ENCODE measurements around the gene IQSEC3. TPM values are rescaled to one million over a fixed set of nuclear protein-coding genes. Genes with fewer than 3 reads are reported as not detected.

IQSEC3 gene
- total RNA-seq, 1 experiment from 2014 or later: not detected

GRCh38 chr12:178829-179109 lies 112.2 kb downstream of the IQSEC3 start:
- H3K4me1 ChIP-seq (ENCODE audit: insufficient read depth, low read length, poor library complexity, severe bottlenecking): no peaks in the 10 kb centered on the region
- intact Hi-C loops (cut with micrococcal nuclease; ENCODE audit: unreplicated experiment): no loop called here
- no peaks in the 10 kb centered on the region for H3K9me3 ChIP-seq (ENCODE audit: low read depth, low read length, poor library complexity, severe bottlenecking)
- BruUV-seq (replicated peaks): no TSS peak
- H3K27me3 ChIP-seq (replicated peaks; ENCODE audit: insufficient read depth, low read depth, low read length, poor library complexity): no peaks in the 10 kb centered on the region
- ChIA-PET CTCF (no interaction called here), POLR2A (ENCODE audit: low non-redundant PET) (no interaction called here)
- DNase-seq (ENCODE audit: low spot score): no peak
- no peak overlapping the region for H3K4me3 ChIP-seq (ENCODE audit: low read depth, low read length, poor library complexity, severe bottlenecking)
- no peaks in the 10 kb centered on the region for H3K36me3 ChIP-seq (ENCODE audit: insufficient read depth, low read length, poor library complexity, severe bottlenecking)
- no peak for TF ChIP-seq CTCF (conservative IDR thresholded peaks at IDR 0.05; ENCODE audit: low read depth, low read length)
- TF ChIP-seq EZH2 (IDR thresholded peaks at IDR 0.05; ENCODE audit: borderline replicate concordance, low read depth, low read length, poor library complexity, severe bottlenecking): no peak
- no peak overlapping the region for H3K27ac ChIP-seq (ENCODE audit: low read depth, low read length, poor library complexity, severe bottlenecking)

- no peaks in the 10 kb centered on the region for H3K4me1 ChIP-seq (ENCODE audit: insufficient read depth, low read length, poor library complexity, severe bottlenecking)
- TF ChIP-seq CTCF (conservative IDR thresholded peaks at IDR 0.05; ENCODE audit: low read depth, low read length): no peak
- H3K36me3 ChIP-seq (ENCODE audit: insufficient read depth, low read length, poor library complexity, severe bottlenecking): no peaks in the 10 kb centered on the region
- no peaks in the 10 kb centered on the region for H3K9me3 ChIP-seq (ENCODE audit: low read depth, low read length, poor library complexity, severe bottlenecking)
- intact Hi-C loops (cut with micrococcal nuclease; ENCODE audit: unreplicated experiment): no loop called here
- H3K27ac ChIP-seq (ENCODE audit: low read depth, low read length, poor library complexity, severe bottlenecking): no peak overlapping the region
- BruUV-seq (replicated peaks): no TSS peak
- H3K4me3 ChIP-seq (ENCODE audit: low read depth, low read length, poor library complexity, severe bottlenecking): no peak overlapping the region
- POLR2A ChIA-PET (ENCODE audit: low non-redundant PET): no interaction called here
- peak; percentile 29 for DNase-seq (ENCODE audit: low spot score)
- CTCF ChIA-PET: no interaction called here
- H3K27me3 ChIP-seq (replicated peaks; ENCODE audit: insufficient read depth, low read depth, low read length, poor library complexity): no peaks in the 10 kb centered on the region
Measured at GRCh38 chr12:179131-179884, 112.7 kb downstream of the IQSEC3 start.

GRCh38 chr12:179885-180284 lies 113.3 kb downstream of the IQSEC3 start:
- no peak overlapping the region for H3K27ac ChIP-seq (ENCODE audit: low read depth, low read length, poor library complexity, severe bottlenecking)
- DNase-seq (ENCODE audit: low spot score): no peak
- no peak overlapping the region for H3K4me3 ChIP-seq (ENCODE audit: low read depth, low read length, poor library complexity, severe bottlenecking)
- intact Hi-C loops (cut with micrococcal nuclease; ENCODE audit: unreplicated experiment): no loop called here
- no TSS peak for BruUV-seq (replicated peaks)
- no peaks in the 10 kb centered on the region for H3K27me3 ChIP-seq (replicated peaks; ENCODE audit: insufficient read depth, low read depth, low read length, poor library complexity)
- POLR2A ChIA-PET (ENCODE audit: low non-redundant PET): no interaction called here
- no peaks in the 10 kb centered on the region for H3K36me3 ChIP-seq (ENCODE audit: insufficient read depth, low read length, poor library complexity, severe bottlenecking)
- H3K4me1 ChIP-seq (ENCODE audit: insufficient read depth, low read length, poor library complexity, severe bottlenecking): no peaks in the 10 kb centered on the region
- CTCF ChIA-PET: no interaction called here
- no peaks in the 10 kb centered on the region for H3K9me3 ChIP-seq (ENCODE audit: low read depth, low read length, poor library complexity, severe bottlenecking)
- TF ChIP-seq EZH2 (IDR thresholded peaks at IDR 0.05; ENCODE audit: borderline replicate concordance, low read depth, low read length, poor library complexity, severe bottlenecking) (no peak), CTCF (conservative IDR thresholded peaks at IDR 0.05; ENCODE audit: low read depth, low read length) (no peak)

All from A673 (cell line).